LoVo (cell line): ENCODE data around the gene CCIN.
A peak's percentile ranks its signal among the peaks of the same experiment; 100 is the strongest.

Experiments used
- DNase-seq: peaks from one replicate; pipeline ENCODE4 v3.0.0-alpha.2; 2016; ENCODE audit warnings: low spot score

The CCIN gene

GRCh38 chr9:36140086-36141084 lies 28.8 kb upstream of the CCIN start:
- DNase-seq = no peak

- no peak for DNase-seq
Observed at GRCh38 chr9:36141288-36141687, 27.9 kb upstream of the CCIN start.

GRCh38 chr9:36141761-36142160 lies 27.4 kb upstream of the CCIN start:
- DNase-seq = no peak

GRCh38 chr9:36142510-36143244 lies 26.5 kb upstream of the CCIN start:
- DNase-seq = no peak

GRCh38 chr9:36143245-36143641 lies 25.9 kb upstream of the CCIN start:
- DNase-seq = no peak

- no peak for DNase-seq
Observed at GRCh38 chr9:36144309-36145232, 24.6 kb upstream of the CCIN start.

GRCh38 chr9:36145970-36146369 lies 23.2 kb upstream of the CCIN start:
- DNase-seq = no peak

GRCh38 chr9:36146651-36147050 lies 22.5 kb upstream of the CCIN start:
- no peak for DNase-seq

- no peak for DNase-seq
Observed at GRCh38 chr9:36147441-36148175, 21.6 kb upstream of the CCIN start.

GRCh38 chr9:36148311-36149051 lies 20.7 kb upstream of the CCIN start:
- DNase-seq = peak; percentile 18

- no peak for DNase-seq
Observed at GRCh38 chr9:36149197-36149596, 20.0 kb upstream of the CCIN start.

- DNase-seq = no peak
Observed at GRCh38 chr9:36150574-36151315, 18.4 kb upstream of the CCIN start.

- no peak for DNase-seq
Observed at GRCh38 chr9:36151316-36152210, 17.6 kb upstream of the CCIN start.

- DNase-seq = no peak
Observed at GRCh38 chr9:36152741-36153438, 16.3 kb upstream of the CCIN start.

GRCh38 chr9:36153746-36154145 lies 15.4 kb upstream of the CCIN start:
- DNase-seq = no peak

- no peak for DNase-seq
Observed at GRCh38 chr9:36154331-36154952, 14.7 kb upstream of the CCIN start.

GRCh38 chr9:36156116-36156515 lies 13.1 kb upstream of the CCIN start:
- no peak for DNase-seq

- no peak for DNase-seq
Observed at GRCh38 chr9:36158122-36158521, 11.1 kb upstream of the CCIN start.
